ENCODE measurements around the gene DHRSX. TPM values are rescaled to one million over a fixed set of nuclear protein-coding genes. Genes with fewer than 3 reads are reported as not detected.

Gene DHRSX
- total and polyA plus RNA-seq, 2 donors (not counting 3 experiments of a cell fraction or from before 2014, with no cell fraction given): 27.1 to 37.7 TPM

DNA sequence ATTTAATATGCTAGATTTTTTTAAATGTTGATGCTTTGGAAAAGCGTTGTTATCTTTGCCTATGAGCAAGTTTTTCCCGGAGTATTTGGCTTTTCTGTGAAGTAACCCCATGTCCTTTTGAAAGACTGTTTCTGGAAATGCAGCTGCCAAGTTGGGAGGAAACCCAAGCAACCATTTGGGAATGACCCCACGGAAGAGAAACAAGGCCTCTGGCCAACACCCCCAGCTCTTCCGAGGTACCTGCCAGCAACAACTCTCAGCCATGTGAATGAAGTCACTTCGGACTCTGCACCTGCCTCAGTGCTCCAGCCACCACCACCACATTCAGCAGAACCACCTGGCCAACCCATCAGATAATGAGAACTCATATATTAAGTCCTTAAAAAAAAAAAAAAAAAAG is 36.2 kb upstream of the DHRSX start:
- Histone ChIP-seq H3K36me3 (ENCODE audit: control insufficient read depth in 2 of 2, extremely low read depth in 1 of 2, insufficient read depth in 2 of 2, low read length in 2 of 2) (no peaks in the 10 kb centered on the region), H3K27ac (ENCODE audit: insufficient read depth, low read depth, low read length) (no peak overlapping the region), H3K9me3 (replicated peaks; ENCODE audit: control insufficient read depth, insufficient read depth, low read length) (no peaks in the 10 kb centered on the region), H3K4me2 (ENCODE audit: insufficient read depth, low read length) (no peak overlapping the region), H3K27me3 (ENCODE audit: control insufficient read depth in 2 of 2, insufficient read depth in 2 of 2, low read length in 2 of 2) (no peaks in the 10 kb centered on the region), H3K79me2 (ENCODE audit: control insufficient read depth, insufficient read depth, low read length) (no peaks in the 10 kb centered on the region), H4K20me1 (replicated peaks; ENCODE audit: control insufficient read depth, extremely low read depth, insufficient read depth, low read length) (no peaks in the 10 kb centered on the region), H2AFZ (ENCODE audit: low read depth, low read length) (no peak overlapping the region), H3K4me1 (ENCODE audit: control insufficient read depth, extremely low read depth, insufficient read depth, low read length) (no peaks in the 10 kb centered on the region), H3K4me3 (replicated peaks in 1 of 3; ENCODE audit: insufficient read depth in 1 of 3, low read depth in 1 of 3, low read length in 3 of 3) (no peak overlapping the region), H3K9ac (replicated peaks; ENCODE audit: extremely low read depth, insufficient read depth, low read length) (no peak overlapping the region), H3K9me1 (replicated peaks; ENCODE audit: control insufficient read depth, extremely low read depth, insufficient read depth, low read length) (no peaks in the 10 kb centered on the region)
- dilution Hi-C loops (cut with MboI; ENCODE audit: extremely low pct_ligation_motif_present, low sequenced_read_pairs) (no loop called here), intact Hi-C loops (cut with micrococcal nuclease) (no loop called here)
- POLR2A ChIA-PET: no interaction called here
- CTCF ChIA-PET: no interaction called here
- no peak for FAIRE-seq
- TF ChIP-seq POLR2A (IDR thresholded peaks at IDR 0.05; ENCODE audit: low read depth, low read length) (no peak), JUN (IDR thresholded peaks at IDR 0.05; ENCODE audit: borderline replicate concordance, insufficient read depth, insufficient read length, low read depth) (no peak), POLR2AphosphoS5 (IDR thresholded peaks at IDR 0.05; ENCODE audit: insufficient read depth, low read depth, low read length) (no peak), MYC (IDR thresholded peaks at IDR 0.05; ENCODE audit: low read depth, low read length) (no peak), EZH2 (IDR thresholded peaks at IDR 0.05; ENCODE audit: borderline replicate concordance, low read depth, low read length, severe bottlenecking) (no peak), FOS (IDR thresholded peaks at IDR 0.05; ENCODE audit: borderline replicate concordance, insufficient read depth, low read length) (no peak), GATA2 (IDR thresholded peaks at IDR 0.05; ENCODE audit: insufficient read depth, insufficient read length, low read depth, low read length) (no peak)
- TF ChIP-seq, protein P1, sequence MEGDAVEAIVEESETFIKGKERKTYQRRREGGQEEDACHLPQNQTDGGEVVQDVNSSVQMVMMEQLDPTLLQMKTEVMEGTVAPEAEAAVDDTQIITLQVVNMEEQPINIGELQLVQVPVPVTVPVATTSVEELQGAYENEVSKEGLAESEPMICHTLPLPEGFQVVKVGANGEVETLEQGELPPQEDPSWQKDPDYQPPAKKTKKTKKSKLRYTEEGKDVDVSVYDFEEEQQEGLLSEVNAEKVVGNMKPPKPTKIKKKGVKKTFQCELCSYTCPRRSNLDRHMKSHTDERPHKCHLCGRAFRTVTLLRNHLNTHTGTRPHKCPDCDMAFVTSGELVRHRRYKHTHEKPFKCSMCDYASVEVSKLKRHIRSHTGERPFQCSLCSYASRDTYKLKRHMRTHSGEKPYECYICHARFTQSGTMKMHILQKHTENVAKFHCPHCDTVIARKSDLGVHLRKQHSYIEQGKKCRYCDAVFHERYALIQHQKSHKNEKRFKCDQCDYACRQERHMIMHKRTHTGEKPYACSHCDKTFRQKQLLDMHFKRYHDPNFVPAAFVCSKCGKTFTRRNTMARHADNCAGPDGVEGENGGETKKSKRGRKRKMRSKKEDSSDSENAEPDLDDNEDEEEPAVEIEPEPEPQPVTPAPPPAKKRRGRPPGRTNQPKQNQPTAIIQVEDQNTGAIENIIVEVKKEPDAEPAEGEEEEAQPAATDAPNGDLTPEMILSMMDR (IDR thresholded peaks at IDR 0.05; ENCODE audit: extremely low read depth in 1 of 2, insufficient read depth in 1 of 2, low read depth in 1 of 2, low read length in 2 of 2): no peak
- TF ChIP-seq, protein P2, sequence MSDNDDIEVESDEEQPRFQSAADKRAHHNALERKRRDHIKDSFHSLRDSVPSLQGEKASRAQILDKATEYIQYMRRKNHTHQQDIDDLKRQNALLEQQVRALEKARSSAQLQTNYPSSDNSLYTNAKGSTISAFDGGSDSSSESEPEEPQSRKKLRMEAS (IDR thresholded peaks at IDR 0.05; ENCODE audit: insufficient read depth, insufficient read length): no peak
- no TSS peak for BruUV-seq (replicated peaks)
- DNase-seq (ENCODE audit: low read depth, low spot score): no peak

All from endothelial cell of umbilical vein (primary cell).